Right renal cortex interstitium (tissue), 3 donors: Measurements from ENCODE around the gene SH2D3A. TPM values are rescaled to one million over a fixed set of nuclear protein-coding genes. Genes with fewer than 3 reads are reported as not detected.
"Not testable (repeated sequence)": the region's sequence is repeated elsewhere in the genome, so short reads cannot be mapped to it uniquely, and the experiment has no call there.

Experiments used
- DNase-seq, 3 donors: peaks; one replicate each; pipeline ENCODE4 v3.0.0-alpha.2; 2013; ENCODE audit warnings: low read depth in 3 of 3, low spot score in 2 of 3
- polyA plus RNA-seq, 3 donors: library from polyadenylated mRNA; unstranded; fragments of 120-200 nt; gene quantifications; one replicate each; pipeline ENCODE4 v1.2.1, GENCODE V29; 2013; ENCODE audit not compliant: insufficient read length in 3 of 3

SH2D3A gene
- polyA plus RNA-seq, 3 donors: 4.8 to 5.6 (median 5.0) TPM

DNA sequence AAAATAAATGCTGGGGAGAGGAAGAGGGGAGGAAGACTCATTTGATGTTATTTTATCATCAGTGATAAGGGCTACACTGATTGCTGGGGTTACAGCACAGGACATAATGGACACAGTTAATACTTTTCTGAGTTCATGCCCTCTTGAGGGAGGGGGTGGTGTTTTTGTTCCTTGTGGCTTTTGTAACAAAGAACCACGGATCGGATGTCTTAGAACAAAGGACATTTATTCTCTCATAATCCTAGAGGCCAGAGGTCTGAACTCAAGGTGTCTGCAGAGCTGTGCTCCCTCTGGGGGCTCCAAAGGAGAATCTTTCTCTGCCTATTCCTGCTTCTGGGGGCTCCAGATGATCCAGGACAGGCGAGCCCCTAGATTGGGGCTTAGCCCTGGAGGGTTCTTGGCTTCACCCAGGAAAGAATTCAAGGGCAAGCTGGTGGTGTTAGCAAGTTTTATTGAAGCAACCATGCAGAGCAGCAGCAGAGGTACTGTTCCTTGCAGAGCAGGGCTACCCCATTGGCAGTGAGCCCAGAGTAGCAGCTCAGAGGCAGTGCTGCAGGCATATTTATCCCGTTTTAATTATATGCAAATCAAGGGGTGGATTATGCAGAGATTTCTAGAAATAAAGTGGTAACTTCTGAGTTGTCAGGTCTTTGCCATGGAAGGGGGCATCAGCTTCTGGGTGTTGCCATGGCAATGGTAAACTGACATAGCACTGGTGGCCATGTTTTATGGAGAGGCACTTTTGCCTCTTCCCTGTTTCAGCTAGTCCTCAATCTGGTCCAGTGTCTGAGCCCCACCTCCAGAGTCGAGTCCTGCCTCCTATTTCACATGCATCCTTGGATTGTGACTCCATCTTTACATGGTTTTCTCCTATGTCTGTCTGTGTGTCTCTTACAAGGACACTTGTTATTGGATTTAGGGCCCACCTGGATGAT lies 23.2 kb upstream of the SH2D3A start:
- no peak for DNase-seq

DNA sequence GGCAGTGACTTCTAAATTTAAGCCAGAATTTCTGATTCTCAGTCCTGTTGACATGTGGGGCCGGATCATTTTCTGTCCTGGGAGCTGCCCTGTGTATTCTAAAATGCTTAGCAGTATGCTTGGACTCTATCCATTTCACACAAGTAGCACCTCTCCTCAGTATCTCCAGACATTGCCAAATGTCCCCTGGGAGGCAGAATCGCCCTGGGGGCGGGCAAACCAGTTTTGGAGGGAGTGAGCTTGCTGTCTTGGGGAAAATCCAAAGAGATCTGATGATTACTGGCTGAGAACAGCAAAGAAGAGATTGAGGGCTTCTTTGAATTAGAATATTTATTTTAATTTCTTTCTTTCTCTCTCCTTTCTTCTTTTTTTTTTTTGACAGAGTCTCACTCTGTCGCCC lies 21.7 kb upstream of the SH2D3A start:
- DNase-seq: no peak

DNA sequence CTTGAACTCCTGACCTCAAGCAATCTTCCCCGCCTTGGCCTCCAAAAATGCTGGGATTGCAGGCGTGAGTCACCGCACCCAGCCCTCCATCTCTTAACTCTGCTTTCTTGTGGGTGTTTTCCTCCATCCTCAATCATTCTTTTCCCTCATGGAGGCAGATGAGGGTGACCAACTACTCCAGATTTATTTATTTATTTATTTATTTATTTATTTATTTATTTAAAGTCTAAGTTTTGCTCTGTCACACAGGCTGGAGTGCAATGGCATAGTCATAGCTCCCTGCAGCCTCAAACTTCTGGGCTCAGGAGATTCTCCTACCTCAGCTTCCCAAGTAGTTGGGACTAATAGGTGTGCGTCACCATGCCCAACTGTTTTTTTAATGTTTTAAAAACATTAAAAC lies 20.2 kb upstream of the SH2D3A start:
- no peak for DNase-seq

DNA sequence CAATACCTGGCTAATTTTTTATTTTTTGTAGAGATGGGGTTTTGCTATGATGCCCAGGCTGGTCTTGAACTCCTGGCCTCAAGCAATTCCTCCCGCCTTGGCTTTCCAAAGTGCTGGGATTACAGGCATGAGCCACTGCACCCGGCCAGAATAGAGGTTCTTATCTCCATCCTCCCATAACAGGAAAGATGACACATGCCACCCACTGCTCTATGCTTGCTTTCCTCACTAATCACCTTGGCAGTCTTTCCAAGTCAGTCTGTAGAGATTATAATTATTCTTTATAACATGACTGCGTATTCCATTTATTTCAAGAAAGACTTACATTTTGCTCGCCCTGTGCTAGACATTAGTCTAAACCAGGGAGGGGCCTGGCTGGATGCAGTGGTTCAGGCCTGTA lies 12.0 kb upstream of the SH2D3A start:
- DNase-seq: no peak

DNA sequence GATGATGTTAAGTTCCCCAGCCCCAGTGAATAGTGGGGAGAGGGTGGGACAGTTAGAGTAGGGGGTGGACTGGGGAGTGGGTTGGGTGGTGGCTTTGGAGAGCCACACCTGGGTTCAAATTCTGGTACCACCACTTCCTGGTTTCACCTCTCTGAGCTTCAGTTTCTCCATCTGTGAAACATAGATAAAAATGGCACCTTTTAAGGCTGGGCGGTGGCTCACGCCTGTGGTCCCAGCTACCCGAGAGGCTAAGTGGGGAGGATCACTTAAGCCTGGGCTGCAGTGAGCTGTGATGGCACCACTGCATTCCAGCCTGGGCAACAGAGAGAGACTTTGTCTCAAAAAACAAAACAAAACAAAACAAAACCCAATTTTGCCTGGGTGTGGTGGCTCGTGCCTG lies 11.2 kb upstream of the SH2D3A start:
- no peak for DNase-seq

DNA sequence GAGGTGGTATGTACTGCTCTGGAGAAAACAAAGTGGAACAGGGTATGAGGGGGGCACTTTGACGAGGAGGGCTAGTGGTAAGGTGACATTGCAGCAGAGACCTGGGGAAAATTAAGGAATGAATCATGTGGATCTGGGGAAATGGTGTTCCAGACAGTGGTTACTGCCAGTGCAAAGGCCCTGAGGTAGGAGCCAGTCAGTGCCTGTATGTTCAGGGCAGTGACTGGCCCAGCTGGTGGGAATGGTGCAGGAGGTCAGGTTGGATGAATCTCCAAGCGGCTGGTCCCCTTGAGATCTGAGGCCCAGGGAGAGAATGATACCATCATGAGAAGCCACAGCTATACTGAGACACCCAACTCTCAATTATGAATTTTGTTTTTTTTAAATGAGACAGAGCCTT lies 10.2 kb upstream of the SH2D3A start:
- no peak for DNase-seq

DNA sequence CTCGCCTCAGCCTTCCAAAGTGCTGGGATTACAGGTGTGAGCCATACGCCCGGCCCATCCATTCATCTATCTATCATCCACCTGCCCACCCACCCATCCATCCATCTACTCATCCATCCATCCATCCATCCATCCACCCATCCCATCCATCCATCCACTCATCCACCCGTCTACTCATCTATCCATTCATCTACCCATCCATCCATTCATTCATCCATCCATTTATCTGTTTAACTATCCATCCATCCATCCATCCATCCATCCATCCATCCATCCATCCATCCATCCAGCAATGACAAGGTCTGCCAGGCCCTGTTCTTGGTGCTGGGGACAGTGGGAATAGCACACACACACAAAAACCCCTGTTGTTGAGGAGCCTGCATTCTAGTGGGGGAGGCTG lies 9.8 kb upstream of the SH2D3A start:
- no peak for DNase-seq

DNA sequence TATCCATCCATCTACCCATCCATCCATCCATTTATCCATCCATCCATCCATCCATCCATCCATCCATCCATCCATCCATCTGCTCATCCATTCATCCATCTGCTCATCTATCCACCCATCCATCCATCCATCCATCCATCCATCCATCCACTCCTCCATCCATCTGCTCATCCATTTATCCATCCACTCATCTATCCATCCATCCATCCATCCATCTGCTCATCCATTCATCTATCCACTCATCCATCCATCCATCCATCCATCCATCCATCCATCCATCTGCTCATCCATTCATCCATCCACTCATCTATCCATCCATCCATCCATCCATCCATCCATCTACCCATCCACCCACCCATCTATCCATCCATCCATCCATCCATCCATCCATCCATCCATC lies 8.8 kb upstream of the SH2D3A start:
- DNase-seq: not testable (repeated sequence)

DNA sequence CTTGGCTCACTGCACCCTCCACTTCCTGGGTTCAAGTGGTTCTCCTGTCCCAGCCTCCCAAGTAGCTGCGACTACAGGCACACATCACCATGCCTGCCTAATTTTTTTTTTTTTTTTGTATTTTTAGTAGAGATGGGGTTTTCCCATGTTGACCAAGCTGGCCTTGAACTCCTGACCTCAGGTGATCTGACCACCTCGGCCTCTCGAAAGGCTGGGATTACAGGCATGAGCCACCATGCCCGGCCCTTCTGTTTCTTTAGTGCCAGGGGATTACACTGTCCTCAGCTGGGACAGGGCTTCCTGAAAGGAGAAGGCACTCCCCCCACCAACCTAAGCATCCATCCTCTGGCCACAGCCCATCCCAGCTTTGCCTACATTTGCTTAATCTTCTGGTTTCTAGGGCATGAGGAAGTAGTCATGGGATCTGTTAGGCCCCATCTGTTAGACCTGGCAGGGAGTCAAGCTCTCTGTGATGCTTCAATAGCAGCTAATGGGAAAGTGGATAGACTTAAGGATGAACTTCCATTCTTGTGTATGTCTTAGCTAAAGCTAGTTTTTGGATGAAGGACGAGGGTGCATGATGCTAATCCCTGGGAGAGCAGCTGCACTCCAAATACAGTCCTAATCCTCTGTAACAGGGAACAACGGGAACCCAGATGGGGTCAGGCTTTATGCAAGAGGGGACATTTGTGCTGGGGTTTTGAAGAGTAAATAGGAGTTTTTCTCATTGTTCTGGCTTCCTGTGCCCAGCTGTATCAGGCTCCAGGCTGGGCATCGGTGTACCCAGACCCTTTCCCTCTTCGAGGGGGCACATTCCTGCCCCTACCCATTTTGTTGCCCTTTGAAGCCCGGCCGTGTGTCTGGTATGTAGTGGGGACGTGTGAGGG lies 7.8 kb upstream of the SH2D3A start:
- DNase-seq: no peak

DNA sequence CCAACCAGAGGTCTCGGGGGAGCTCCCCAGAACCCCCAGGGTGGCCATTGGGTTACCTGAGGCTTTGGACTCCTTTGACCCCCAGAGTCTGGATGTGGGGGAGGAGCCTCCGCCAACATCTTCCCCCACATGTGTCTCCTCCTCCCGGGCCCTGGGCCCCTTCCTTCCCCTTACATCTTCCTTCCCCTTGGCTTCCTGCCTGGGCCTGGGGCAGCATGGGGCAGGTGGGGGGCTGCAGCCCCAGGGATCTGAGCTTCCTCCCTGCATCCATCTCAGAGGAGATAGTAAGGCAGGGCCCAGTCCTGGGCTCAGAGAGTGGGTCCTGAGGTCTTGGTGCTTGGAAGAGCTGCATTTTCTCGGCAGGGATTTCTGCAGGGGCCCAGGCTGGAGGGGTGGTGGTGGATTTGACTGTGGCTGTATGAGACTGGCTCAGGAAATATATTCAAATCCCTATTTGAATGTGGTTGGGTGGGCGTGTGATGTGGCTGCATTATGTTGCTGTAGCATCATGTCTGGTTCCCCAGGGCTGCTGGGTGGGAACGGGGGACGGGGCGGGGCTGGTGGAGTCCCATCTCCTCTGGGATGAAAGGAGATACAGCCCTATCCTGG lies 6.2 kb upstream of the SH2D3A start:
- no peak for DNase-seq

DNA sequence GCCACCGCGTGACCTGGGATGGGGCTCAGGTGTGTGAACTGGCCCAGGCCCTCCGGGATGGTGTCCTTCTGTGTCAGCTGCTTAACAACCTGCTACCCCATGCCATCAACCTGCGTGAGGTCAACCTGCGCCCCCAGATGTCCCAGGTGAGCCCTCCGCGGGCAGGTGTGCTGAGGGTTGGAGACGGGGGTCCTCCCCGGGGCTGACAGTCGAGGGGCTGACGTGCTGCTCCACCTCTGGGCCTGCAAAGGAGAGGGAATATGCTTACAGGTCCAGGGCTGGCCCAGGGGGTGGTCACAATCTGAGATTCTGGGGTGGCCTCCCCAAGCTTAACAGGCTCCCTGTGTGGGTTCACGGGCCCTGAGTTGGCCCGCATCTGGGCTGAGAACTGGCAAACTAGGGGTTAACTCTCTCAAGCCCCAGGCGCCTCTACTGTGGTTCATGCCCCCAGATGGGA lies 5.7 kb upstream of the SH2D3A start:
- DNase-seq: no peak

DNA sequence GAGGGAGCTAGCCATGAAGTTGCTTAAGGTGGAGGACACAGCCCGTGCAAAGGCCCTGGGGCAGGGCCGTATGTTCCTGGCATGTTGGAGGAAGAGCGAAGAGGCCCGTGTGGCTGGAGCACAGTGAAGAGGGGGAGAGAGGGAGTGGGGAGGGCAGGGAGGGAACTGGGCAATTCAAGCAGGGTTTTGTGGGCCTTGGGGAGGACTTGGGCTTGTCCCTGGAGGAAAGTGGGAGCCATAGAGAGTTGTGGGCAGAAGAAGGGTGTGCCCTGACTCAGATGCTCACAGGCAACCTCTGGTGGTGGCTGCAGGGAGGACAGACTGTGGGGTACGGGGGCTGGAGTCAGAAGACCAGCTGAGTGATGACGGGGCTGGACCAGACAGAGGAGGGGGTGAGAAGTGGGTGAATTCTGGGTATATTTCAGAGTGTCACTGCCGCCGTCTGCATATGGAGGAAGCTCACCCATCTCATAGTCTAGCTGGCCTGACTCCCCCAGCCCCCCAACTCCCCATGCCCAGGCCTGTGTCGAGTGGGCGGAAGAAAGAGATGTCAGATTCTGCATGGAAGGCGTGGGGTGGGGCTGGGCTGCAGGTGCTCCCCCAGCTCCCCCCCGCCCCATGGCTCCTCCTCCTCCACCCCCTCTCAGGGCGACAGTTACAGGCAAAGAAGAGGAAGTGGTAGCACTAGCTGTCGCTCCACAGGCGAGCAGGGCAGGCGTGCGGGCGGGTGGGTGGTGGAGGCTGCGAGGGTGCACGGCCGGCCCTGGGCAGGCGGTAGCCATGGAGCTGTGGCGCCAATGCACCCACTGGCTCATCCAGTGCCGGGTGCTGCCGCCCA lies 5.0 kb upstream of the SH2D3A start, which contains the start of gene VAV1:
TSS of gene VAV1 (plus strand) at position 681 of the 838 bp plus-strand sequence. CDS start at position 781, 100 bp downstream.
- no peak for DNase-seq

DNA sequence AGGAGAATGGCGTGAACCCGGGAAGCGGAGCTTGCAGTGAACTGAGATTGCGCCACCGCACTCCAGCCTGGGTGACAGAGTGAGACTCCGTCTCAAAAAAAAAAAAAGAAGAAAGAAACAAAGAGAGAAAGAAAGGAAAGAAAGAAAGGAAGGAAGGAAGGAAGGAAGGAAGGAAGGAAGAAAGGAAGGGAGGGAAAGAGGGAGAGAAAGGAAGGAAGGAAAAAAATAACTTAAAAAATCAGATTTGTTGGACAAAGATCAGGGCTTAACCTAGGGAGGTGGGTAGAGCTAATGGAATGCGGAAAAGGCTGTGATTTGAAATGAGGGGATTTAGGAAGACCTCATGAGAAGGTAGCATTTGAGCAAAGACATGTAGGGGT lies 4.4 kb upstream of the SH2D3A start:
- DNase-seq: not testable (repeated sequence)

DNA sequence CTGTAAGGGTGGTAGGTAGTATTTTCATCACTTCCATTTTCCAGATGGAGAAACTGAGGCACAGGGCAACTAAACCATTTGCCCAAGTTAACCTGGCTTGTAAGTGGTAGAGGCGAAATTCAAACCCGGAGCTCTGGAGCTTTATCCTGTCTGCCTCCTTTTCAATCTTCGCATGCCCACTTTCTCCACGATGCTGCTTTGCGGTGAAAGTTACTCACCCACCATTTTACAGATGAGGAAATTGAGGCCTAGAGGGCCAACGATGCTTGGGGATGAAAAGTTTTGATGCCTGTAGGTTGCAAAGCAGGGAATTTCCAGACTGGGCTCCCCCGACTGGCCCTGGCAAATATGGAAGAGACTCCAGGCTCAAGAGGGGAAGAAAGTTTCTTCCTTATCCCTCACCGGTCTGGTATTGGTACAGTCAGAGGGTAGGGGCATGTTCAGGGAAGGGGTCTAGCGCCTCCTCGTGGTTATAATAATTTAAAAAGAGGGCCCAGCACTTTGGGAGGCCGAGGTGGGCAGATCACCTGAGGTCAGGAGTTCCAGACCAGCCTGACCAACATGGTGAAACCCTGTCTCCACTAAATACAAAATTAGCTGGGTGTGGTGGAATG lies 1.9 kb upstream of the SH2D3A start:
- no peak for DNase-seq

DNA sequence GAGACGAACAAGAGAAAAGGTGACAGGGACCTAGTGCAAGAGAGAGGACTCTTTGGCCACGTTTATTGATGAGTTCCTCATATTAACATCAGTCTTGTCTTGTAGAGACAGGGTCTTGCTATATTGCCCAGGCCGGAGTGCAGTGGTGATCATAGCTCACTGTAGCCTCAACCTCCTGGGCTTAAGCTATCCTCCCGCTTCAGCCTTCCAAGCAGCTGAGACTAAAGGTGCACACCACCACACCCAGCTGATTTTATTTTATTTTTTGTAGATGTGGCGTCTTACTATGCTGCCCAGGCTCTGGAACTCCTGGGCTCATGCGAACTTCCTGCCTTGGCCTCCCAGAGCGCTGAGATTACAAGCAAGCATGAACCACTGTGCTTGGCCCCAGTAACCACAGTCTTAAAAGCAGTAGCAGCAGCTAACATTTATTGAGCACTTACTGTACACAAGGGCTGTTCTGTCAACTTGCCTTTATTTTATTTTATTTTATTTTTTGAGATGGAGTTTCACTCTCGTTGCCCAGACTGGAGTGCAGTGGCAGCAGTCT lies 1.1 kb upstream of the SH2D3A start:
- DNase-seq: no peak

DNA sequence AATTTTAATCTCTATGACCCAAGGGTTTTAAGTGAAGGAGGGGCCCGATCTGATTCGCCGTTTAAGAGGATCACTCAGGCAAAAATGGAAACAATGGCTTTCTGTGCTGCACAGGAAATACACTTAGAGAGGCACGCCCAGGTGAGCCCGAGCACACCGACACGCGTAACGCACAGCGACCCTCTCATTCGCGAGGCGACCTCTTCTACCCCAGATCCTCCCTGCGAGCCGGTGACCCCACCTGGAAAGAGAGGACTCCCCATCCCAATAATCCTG lies 216 bp downstream of the SH2D3A start:
- DNase-seq: no peak

DNA sequence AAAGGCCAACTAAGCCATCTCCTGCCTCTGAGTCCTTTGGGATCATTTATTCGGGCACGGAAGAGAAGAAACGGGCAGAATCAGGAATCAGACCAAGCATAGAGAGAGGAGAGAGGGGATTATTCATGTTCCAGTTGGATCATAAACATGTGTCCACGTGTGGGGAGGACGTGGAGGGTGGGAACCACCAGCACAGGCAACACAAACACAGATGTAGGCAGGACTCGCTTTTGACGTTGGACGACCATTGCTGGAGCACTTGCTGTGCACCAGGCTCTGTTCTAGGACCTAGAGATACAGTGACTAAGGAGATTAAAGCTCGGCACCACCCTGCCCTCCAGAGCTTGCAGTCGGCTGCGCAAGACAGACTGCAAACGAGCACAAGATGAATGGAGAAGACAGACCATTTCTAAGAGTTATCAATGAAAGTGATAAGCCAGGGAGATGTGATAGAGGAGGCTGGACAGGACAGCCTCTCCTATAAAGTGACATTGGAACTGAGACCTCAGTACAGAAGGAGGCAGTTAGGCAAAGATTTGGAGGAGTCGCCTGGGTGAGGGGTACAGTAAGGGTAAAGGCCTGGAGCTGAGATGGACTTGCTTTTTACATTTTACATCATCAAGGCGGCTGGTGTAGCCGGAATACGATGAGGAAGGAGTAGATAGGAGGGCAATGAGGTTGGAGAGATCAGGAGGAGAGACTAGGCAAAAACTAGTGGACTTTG lies 716 bp downstream of the SH2D3A start:
- no peak for DNase-seq

DNA sequence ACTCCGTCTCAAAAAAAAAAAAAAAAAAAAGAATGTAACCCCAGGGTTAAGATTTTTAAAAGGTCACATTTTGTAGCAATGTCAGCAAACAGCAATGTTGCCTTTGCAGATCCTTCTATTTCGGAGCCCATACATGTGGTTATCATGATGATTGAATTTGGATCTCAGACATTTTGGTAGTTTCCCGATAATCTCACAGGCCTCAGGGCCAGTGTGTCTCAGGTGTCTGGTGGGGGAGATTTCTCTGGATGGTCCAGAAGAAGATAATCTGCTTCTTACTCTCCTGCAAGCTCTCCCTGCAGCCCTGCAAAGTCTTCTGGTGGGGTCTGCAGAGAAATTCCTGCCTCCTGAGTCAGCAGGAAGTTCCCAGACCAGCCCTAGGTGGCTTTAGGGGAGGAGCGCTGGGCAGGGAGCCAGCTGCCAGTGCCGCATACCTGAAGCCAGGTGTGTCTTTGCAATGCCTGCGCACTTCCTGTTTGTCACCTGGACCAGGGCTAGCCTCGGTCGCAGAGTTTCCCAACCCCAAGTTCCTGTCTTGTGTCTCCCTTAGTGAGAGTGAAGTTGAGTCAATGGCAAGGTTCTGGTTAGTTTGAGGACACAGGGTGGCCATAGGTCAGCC lies 1.4 kb downstream of the SH2D3A start:
- DNase-seq: no peak
